GM23338 (cell line): ENCODE measurements around the gene MLLT1. TPM values are rescaled to one million over a fixed set of nuclear protein-coding genes. Genes with fewer than 3 reads are reported as not detected.

ENCODE experiments used
- ATAC-seq: fragments of 200-7000 bp; cut with Tn5 transposase; 3 replicates; pipeline ENCODE4 v1.9.1; 2020
- DNase-seq: peaks from one replicate; pipeline ENCODE4 v3.0.0-alpha.2; 2015; ENCODE audit warnings: low spot score
- H2AFZ ChIP-seq: fragments of 200-600 bp; sonication (generic); 2 replicates; pipeline ENCODE4 v1.8.0; 2016; ENCODE audit warnings: antibody characterized with exemption, mild to moderate bottlenecking, moderate library complexity
- H3F3A ChIP-seq: fragments of 200-600 bp; sonication (generic); replicated peaks from 2 replicates; pipeline ENCODE4 v1.8.0; 2017; ENCODE audit warnings: antibody characterized with exemption, mixed run types, low read depth
- H3K27ac ChIP-seq: fragments of 200-600 bp; sonication (generic); 2 replicates; pipeline ENCODE4 v1.6.1; 2016; ENCODE audit warnings: low read depth
- H3K27me3 ChIP-seq: fragments of 200-600 bp; sonication (generic); 2 replicates; pipeline ENCODE4 v1.8.0; 2016; ENCODE audit warnings: mild to moderate bottlenecking, mixed run types, moderate library complexity; ENCODE audit not compliant: insufficient read depth
- H3K36me3 ChIP-seq: fragments of 200-600 bp; sonication (generic); 2 replicates; pipeline ENCODE4 v1.8.0; 2016; ENCODE audit warnings: mild to moderate bottlenecking; ENCODE audit not compliant: insufficient read depth
- H3K4me1 ChIP-seq: fragments of 200-600 bp; sonication (generic); 2 replicates; pipeline ENCODE4 v1.8.0; 2016; ENCODE audit warnings: mild to moderate bottlenecking, moderate library complexity; ENCODE audit not compliant: insufficient read depth
- H3K4me2 ChIP-seq: fragments of 200-600 bp; sonication (generic); 2 replicates; pipeline ENCODE4 v1.7.1; 2017; ENCODE audit warnings: mixed run types
- H3K4me3 ChIP-seq: fragments of 200-600 bp; sonication (generic); 2 replicates; pipeline ENCODE4 v1.6.1; 2016; ENCODE audit warnings: mixed run types
- H3K79me2 ChIP-seq: fragments of 200-600 bp; sonication (generic); replicated peaks from 2 replicates; pipeline ENCODE4 v1.8.0; 2017; ENCODE audit warnings: mild to moderate bottlenecking; ENCODE audit not compliant: insufficient read depth
- H3K9me2 ChIP-seq: fragments of 200-600 bp; sonication (generic); 2 replicates; pipeline ENCODE4 v1.8.0; 2017; ENCODE audit not compliant: insufficient read depth
- H4K20me1 ChIP-seq: fragments of 200-600 bp; sonication (generic); replicated peaks from 2 replicates; pipeline ENCODE4 v1.8.0; 2017; ENCODE audit warnings: mild to moderate bottlenecking; ENCODE audit not compliant: insufficient read depth
- H3K27ac Mint-ChIP-seq: 2 replicates; pipeline ENCODE4 v1.8.0; 2020; ENCODE audit warnings: inconsistent platforms, mild to moderate bottlenecking, moderate library complexity, mixed read lengths
- H3K27me3 Mint-ChIP-seq: 3 replicates; pipeline ENCODE4 v1.8.0; 2022; ENCODE audit warnings: low read depth, mild to moderate bottlenecking, moderate library complexity, mixed read lengths, inconsistent platforms; ENCODE audit not compliant: insufficient read depth, poor library complexity
- H3K36me3 Mint-ChIP-seq: 3 replicates; pipeline ENCODE4 v1.8.0; 2021; ENCODE audit warnings: low read depth, mild to moderate bottlenecking, inconsistent platforms, moderate library complexity, mixed read lengths
- H3K4me1 Mint-ChIP-seq: 3 replicates; pipeline ENCODE4 v1.8.0; 2020; ENCODE audit warnings: mild to moderate bottlenecking, inconsistent platforms, mixed read lengths
- H3K4me3 Mint-ChIP-seq: 3 replicates; pipeline ENCODE4 v1.8.0; 2021; ENCODE audit warnings: moderate library complexity, mild to moderate bottlenecking, inconsistent platforms, mixed read lengths
- H3K9me3 Mint-ChIP-seq: 3 replicates; pipeline ENCODE4 v1.8.0; 2020; ENCODE audit warnings: moderate library complexity, mild to moderate bottlenecking, inconsistent platforms, mixed read lengths
- CREB1 ChIP-seq: fragments of 250-450 bp; sonication (Bioruptor Pico); IDR thresholded peaks from 2 replicates; pipeline ENCODE4 v1.5.0; 2020; ENCODE audit warnings: low read depth, mild to moderate bottlenecking, moderate library complexity
- CTCF ChIP-seq, 2 experiments: fragments of 200-600 bp in 1 of 2; sonication (generic) in 1 of 2; conservative IDR thresholded peaks; 2 replicates each; pipeline versions ENCODE4 v1.5.1 to v1.6.1; 2016 to 2017; ENCODE audit warnings: antibody characterized with exemption in 2 of 2, low read depth in 2 of 2, mild to moderate bottlenecking in 2 of 2, moderate library complexity in 1 of 2
- ETS1 ChIP-seq: IDR thresholded peaks from 2 replicates; pipeline ENCODE4 v1.6.1; 2016; ENCODE audit warnings: antibody characterized with exemption
- EZH2 ChIP-seq: fragments of 200-600 bp; sonication (generic); IDR thresholded peaks from one replicate; pipeline ENCODE4 v1.8.0; 2017; ENCODE audit warnings: antibody characterized with exemption, mild to moderate bottlenecking, low read depth; ENCODE audit not compliant: unreplicated experiment
- EZH2phosphoT487 ChIP-seq: fragments of 200-600 bp; sonication (generic); IDR thresholded peaks from one replicate; pipeline ENCODE4 v1.8.1; 2018; ENCODE audit warnings: antibody characterized with exemption; ENCODE audit not compliant: unreplicated experiment
- JUNB ChIP-seq: IDR thresholded peaks from one replicate; pipeline ENCODE4 v1.6.1; 2016; ENCODE audit warnings: antibody characterized with exemption; ENCODE audit not compliant: unreplicated experiment
- NANOG ChIP-seq: IDR thresholded peaks from 2 replicates; pipeline ENCODE4 v1.6.1; 2016; ENCODE audit warnings: antibody characterized with exemption, borderline replicate concordance
- POLR2AphosphoS5 ChIP-seq: IDR thresholded peaks from 2 replicates; pipeline ENCODE4 v1.6.1; 2016; ENCODE audit warnings: antibody characterized with exemption, low read depth
- REST ChIP-seq: IDR thresholded peaks from one replicate; pipeline ENCODE4 v1.6.1; 2018; ENCODE audit warnings: antibody characterized with exemption; ENCODE audit not compliant: unreplicated experiment
- STAT1 ChIP-seq: IDR thresholded peaks from one replicate; pipeline ENCODE4 v1.6.1; 2016; ENCODE audit warnings: antibody characterized with exemption; ENCODE audit not compliant: unreplicated experiment
- ZNF114 ChIP-seq: fragments of 250-450 bp; sonication (Bioruptor Pico); IDR thresholded peaks from 2 replicates; pipeline ENCODE4 v1.5.0; 2020; ENCODE audit warnings: mild to moderate bottlenecking, moderate library complexity
- ZNF331 ChIP-seq: fragments of 250-450 bp; sonication (Bioruptor Pico); IDR thresholded peaks from 2 replicates; pipeline ENCODE4 v1.5.0; 2020; ENCODE audit warnings: low read depth, mild to moderate bottlenecking, moderate library complexity
- ZNF462 ChIP-seq: fragments of 250-450 bp; sonication (Bioruptor Pico); IDR thresholded peaks from 2 replicates; pipeline ENCODE4 v1.5.0; 2020; ENCODE audit warnings: mild to moderate bottlenecking, moderate library complexity
- polyA plus RNA-seq: library from polyadenylated mRNA; unstranded; fragments of >200 nt; fragmentation: Nextera tagmentation; extraction: Ambion mirVana; gene quantifications from 2 replicates; pipeline ENCODE4 v1.2.1, GENCODE V29; 2016
- total RNA-seq: library from RNA; depleted of rRNA; stranded (reverse); fragments of >200 nt; shearing (Covaris generic); gene quantifications from 2 replicates; pipeline ENCODE4 v1.2.3, GENCODE V29; 2014

Gene MLLT1
- total and polyA plus RNA-seq, 2 experiments from 2014 or later: 17.8 to 23.4 TPM

GRCh38 chr19:6198896-6199239 is 80.9 kb downstream of the MLLT1 start:
- Histone ChIP-seq H3K4me1 (no peaks in the 10 kb centered on the region), H3K79me2 (no peaks in the 10 kb centered on the region), H3K36me3 (no peaks in the 10 kb centered on the region), H3K27me3 (no peaks in the 10 kb centered on the region), H4K20me1 (no peaks in the 10 kb centered on the region), H2AFZ (peak overlapping the region; percentile 91), H3K4me3 (peak overlapping the region; percentile 70), H3K27ac (no peak overlapping the region), H3F3A (no peaks in the 10 kb centered on the region), H3K4me2 (peak overlapping the region; percentile 86), H3K9me2 (no peaks in the 10 kb centered on the region)
- peaks cover 31% of the 10 kb centered on the region for H3K36me3 Mint-ChIP-seq
- H3K9me3 Mint-ChIP-seq: peaks cover 51% of the 10 kb centered on the region
- ATAC-seq (no peak), DNase-seq (no peak)
- TF ChIP-seq CTCF (conservative IDR thresholded peaks at IDR 0.05; ENCODE audit: low read depth in 2 of 2) (no peak), CREB1 (CRISPR knock-in tag) (no peak), EZH2phosphoT487 (no peak), NANOG (no peak), EZH2 (no peak), REST (no peak), ZNF114 (no peak), STAT1 (no peak), ETS1 (no peak), ZNF331 (no peak), JUNB (no peak), ZNF462 (CRISPR knock-in tag) (no peak), POLR2AphosphoS5 (no peak)
- H3K27ac Mint-ChIP-seq: no peak overlapping the region
- peaks cover 21% of the 10 kb centered on the region for H3K27me3 Mint-ChIP-seq
- H3K4me1 Mint-ChIP-seq: peaks cover 5% of the 10 kb centered on the region
- peak overlapping the region; percentile 87 for H3K4me3 Mint-ChIP-seq
